A673 (cell line): Measurements from ENCODE around the gene GTF2I. TPM values are rescaled to one million over a fixed set of nuclear protein-coding genes. Genes with fewer than 3 reads are reported as not detected.

Source experiments
- BruUV-seq: library from RNA; stranded (reverse); fragments of 400-500 nt; replicated peaks from 2 replicates; lab custom pipeline; 2021; lab: Mats Ljungman, UMichigan
- CTCF ChIA-PET: fragments of 300-600 bp; sonication (Branson Sonifier 250); formaldehyde crosslinking; loops from one replicate; lab custom pipeline; 2022; ENCODE audit warnings: antibody characterized with exemption; lab: Charles Lee
- POLR2A ChIA-PET: fragments of 300-600 bp; sonication (Branson Sonifier 250); formaldehyde crosslinking; loops from one replicate; lab custom pipeline; 2022; ENCODE audit warnings: antibody characterized with exemption; ENCODE audit not compliant: low non-redundant PET; lab: Charles Lee
- DNase-seq: peaks from one replicate; pipeline ENCODE4 v3.0.0-alpha.2; 2015; ENCODE audit warnings: low spot score
- H3K27ac ChIP-seq: fragments of 200-600 bp; sonication (generic); 2 replicates; pipeline ENCODE4 v1.5.1; 2016; ENCODE audit warnings: mixed run types, low read depth, mild to moderate bottlenecking, mixed read lengths, antibody characterized with exemption, low read length; ENCODE audit not compliant: poor library complexity, severe bottlenecking
- H3K27me3 ChIP-seq: fragments of 200-600 bp; sonication (generic); replicated peaks from 2 replicates; pipeline ENCODE4 v1.6.1; 2017; ENCODE audit warnings: mixed run types, low read depth, mild to moderate bottlenecking, mixed read lengths, antibody characterized with exemption, low read length; ENCODE audit not compliant: insufficient read depth, poor library complexity
- H3K36me3 ChIP-seq: fragments of 200-600 bp; sonication (generic); 2 replicates; pipeline ENCODE4 v1.6.1; 2016; ENCODE audit warnings: mixed run types, mild to moderate bottlenecking, mixed read lengths, antibody characterized with exemption, low read length; ENCODE audit not compliant: insufficient read depth, poor library complexity, severe bottlenecking
- H3K4me1 ChIP-seq: fragments of 200-600 bp; sonication (generic); 2 replicates; pipeline ENCODE4 v1.6.1; 2017; ENCODE audit warnings: mixed run types, mild to moderate bottlenecking, mixed read lengths, antibody characterized with exemption, low read length; ENCODE audit not compliant: insufficient read depth, poor library complexity, severe bottlenecking
- H3K4me3 ChIP-seq: fragments of 200-600 bp; sonication (generic); 2 replicates; pipeline ENCODE4 v1.5.1; 2016; ENCODE audit warnings: low read depth, mixed run types, mild to moderate bottlenecking, mixed read lengths, low read length; ENCODE audit not compliant: poor library complexity, severe bottlenecking
- H3K9me3 ChIP-seq: fragments of 200-600 bp; sonication (generic); 2 replicates; pipeline ENCODE4 v1.6.1; 2016; ENCODE audit warnings: mixed run types, low read depth, mild to moderate bottlenecking, mixed read lengths, antibody characterized with exemption, low read length; ENCODE audit not compliant: poor library complexity, severe bottlenecking
- CTCF ChIP-seq: fragments of 300-800, 200-600 bp; sonication (generic); conservative IDR thresholded peaks from 2 replicates; pipeline ENCODE4 v1.5.1; 2017; ENCODE audit warnings: low read depth, mild to moderate bottlenecking, antibody characterized with exemption, low read length, moderate library complexity, mixed read lengths
- EZH2 ChIP-seq: fragments of 200-600 bp; sonication (generic); IDR thresholded peaks from 2 replicates; pipeline ENCODE4 v1.6.1; 2017; ENCODE audit warnings: borderline replicate concordance, low read depth, mild to moderate bottlenecking, mixed read lengths, antibody characterized with exemption, low read length; ENCODE audit not compliant: poor library complexity, severe bottlenecking
- intact Hi-C: fragments of 100-400 bp; cut with micrococcal nuclease; formaldehyde crosslinking; loops from one replicate; pipeline ENCODE4 v1.10.0; 2022; ENCODE audit not compliant: unreplicated experiment
- total RNA-seq: library from RNA; stranded (reverse); gene quantifications from 2 replicates; pipeline ENCODE4 v1.2.3, GENCODE V29; 2021

GTF2I gene
- total RNA-seq, 1 experiment from 2014 or later: 270 TPM

- peaks cover 13% of the 10 kb centered on the region for H3K9me3 ChIP-seq
- H3K36me3 ChIP-seq: peaks cover 91% of the 10 kb centered on the region
- CTCF ChIA-PET: no interaction called here
- no peak overlapping the region for H3K4me3 ChIP-seq
- POLR2A ChIA-PET: no interaction called here
- TF ChIP-seq CTCF (0 out of 2 replicates have a peak, but pooled peaks have one; percentile 16), EZH2 (no peak)
- no peaks in the 10 kb centered on the region for H3K27me3 ChIP-seq
- no peaks in the 10 kb centered on the region for H3K4me1 ChIP-seq
- intact Hi-C loops: loop anchor here (10.0 kb wide), 1 partner anchor 55 kb away; the partner anchor contains the start of gene GTF2I
- no peak for DNase-seq
- H3K27ac ChIP-seq: no peak overlapping the region
- no TSS peak for BruUV-seq
Observed at GRCh38 chr7:74709880-74710671, 52.6 kb downstream of the GTF2I start.

- H3K27ac ChIP-seq: no peak overlapping the region
- H3K27me3 ChIP-seq: no peaks in the 10 kb centered on the region
- no peaks in the 10 kb centered on the region for H3K4me1 ChIP-seq
- CTCF ChIA-PET: no interaction called here
- no peak for DNase-seq
- POLR2A ChIA-PET: no interaction called here
- H3K9me3 ChIP-seq: peaks cover 13% of the 10 kb centered on the region
- H3K36me3 ChIP-seq: peaks cover 83% of the 10 kb centered on the region
- BruUV-seq: no TSS peak
- TF ChIP-seq CTCF: no peak
- TF ChIP-seq EZH2: no peak
- H3K4me3 ChIP-seq: no peak overlapping the region
- intact Hi-C loops: loop anchor here (10.0 kb wide), 1 partner anchor 59 kb away; the partner anchor contains the start of gene GTF2I
Observed at GRCh38 chr7:74713567-74713966, 56.0 kb downstream of the GTF2I start.

- TF ChIP-seq EZH2 (no peak), CTCF (no peak)
- Histone ChIP-seq H3K27ac (no peak overlapping the region), H3K4me1 (no peaks in the 10 kb centered on the region), H3K4me3 (no peak overlapping the region), H3K27me3 (no peaks in the 10 kb centered on the region), H3K9me3 (peaks cover 9% of the 10 kb centered on the region), H3K36me3 (peaks cover 64% of the 10 kb centered on the region)
- intact Hi-C loops: loop anchor here (5.0 to 10.0 kb wide), 2 partner anchors 36 to 63 kb away; partner anchors contain the start of gene GTF2I
- no peak for DNase-seq
- CTCF ChIA-PET: interaction anchor here (0.6 kb wide), 1 partner anchor 47 kb away, joined by 3 read pairs; no protein-coding TSS in a partner anchor
- POLR2A ChIA-PET: no interaction called here
- TSS peak; percentile 0 for BruUV-seq
Observed at GRCh38 chr7:74717889-74718288, 60.4 kb downstream of the GTF2I start.
